Right cardiac atrium (tissue), 5 donors: Measurements from ENCODE around the gene ITPRIP. TPM values are rescaled to one million over a fixed set of nuclear protein-coding genes. Genes with fewer than 3 reads are reported as not detected.

Source experiments
- ATAC-seq, 2 donors: fragments of 200-7000 bp; cut with Tn5 transposase; one replicate each; pipeline versions ENCODE4 v1.8.0 to v1.9.1; 2020; ENCODE audit warnings: moderate library complexity in 2 of 2, mild to moderate bottlenecking in 1 of 2
- DNase-seq, 3 donors: peaks; one replicate each; pipeline ENCODE4 v3.0.0-alpha.2; 2020
- H3K27ac ChIP-seq: one replicate; pipeline ENCODE4 v1.5.1; 2013; ENCODE audit warnings: mild to moderate bottlenecking, low read length, control low read depth, moderate library complexity
- H3K27me3 ChIP-seq: one replicate; pipeline ENCODE4 v1.6.1; 2013; ENCODE audit not compliant: control insufficient read depth, insufficient read depth
- H3K4me1 ChIP-seq: one replicate; pipeline ENCODE4 v1.6.1; 2013; ENCODE audit warnings: low read length; ENCODE audit not compliant: control insufficient read depth, insufficient read depth
- H3K4me3 ChIP-seq: one replicate; pipeline ENCODE4 v1.5.1; 2013; ENCODE audit warnings: low read length, control low read depth
- H3K9me3 ChIP-seq: one replicate; pipeline ENCODE4 v1.6.1; 2013; ENCODE audit warnings: low read length; ENCODE audit not compliant: control insufficient read depth
- WGBS: extraction: QIAGEN DNeasy Blood & Tissue Kit; methylation state at CpG from one replicate; pipeline ENCODE4 v1.1.7; 2013; 5-methylcytosine and 5-hydroxymethylcytosine counted together
- intact Hi-C, 4 donors: fragments of 100-400 bp; cut with DNase I; formaldehyde crosslinking; loops; one replicate each; pipeline versions ENCODE4 v1.11.0 to v1.14.0; 2022 to 2023
- polyA plus RNA-seq: library from polyadenylated mRNA; stranded (reverse); fragments of 200-250 nt; gene quantifications from one replicate; pipeline ENCODE4 v1.2.3, GENCODE V29; 2013
- total RNA-seq, 4 donors: library from RNA; stranded (reverse); fragmentation: NEBNext Ultra II Directional; extraction: Animal tissue kit (Norgen Biotek cat#: 25700); gene quantifications; one replicate each; pipeline ENCODE4 v1.2.1, GENCODE V29; 2021
- donor health status: healthy with polysubstance abuse.
- donor health status: DM: no; HTN: yes; CAD: no.
- donor health status: DM: no; HTN: no; CAD: no.
- donor health status: DM: no; HTN: yes; CAD: no; lungs with severe emphysema.
- donor health status: DM: yes; HTN: yes; CAD: no.

The ITPRIP gene
- total and polyA plus RNA-seq, 5 donors = 29.1 to 83.3 (median 42.7) TPM

DNA sequence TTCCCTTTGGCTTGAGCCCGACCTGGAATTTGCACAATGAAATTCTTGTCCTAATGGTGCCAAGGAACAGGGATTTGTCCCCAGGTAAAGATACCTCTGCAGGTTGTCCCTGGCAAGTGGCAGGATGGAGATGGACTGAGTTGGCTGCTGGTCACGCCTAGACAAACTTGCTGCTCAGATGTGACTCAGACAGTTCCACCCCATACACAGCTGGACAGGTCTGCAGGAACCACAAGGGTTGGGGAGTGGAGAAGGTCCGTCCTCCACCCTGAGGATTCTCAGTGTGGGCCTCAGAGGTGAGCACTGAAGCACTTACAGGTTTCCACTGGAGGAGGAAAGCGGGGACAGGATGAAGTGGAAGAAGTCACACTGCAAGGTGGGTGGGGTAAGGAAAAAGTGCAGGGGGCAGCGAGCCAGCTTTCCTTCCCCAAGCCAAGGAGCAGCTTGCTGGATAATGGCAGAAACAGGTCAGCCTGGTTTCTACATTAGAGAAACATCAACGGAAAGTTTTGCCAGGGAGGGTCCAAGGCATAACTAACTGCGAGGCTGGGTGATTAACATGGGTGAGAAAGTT, 20.5 kb downstream of the ITPRIP start:
- Histone ChIP-seq H3K4me3 (no peak overlapping the region), H3K9me3 (no peaks in the 10 kb centered on the region), H3K27ac (peak overlapping the region; percentile 45), H3K27me3 (no peaks in the 10 kb centered on the region), H3K4me1 (peaks cover 50% of the 10 kb centered on the region)
- DNase-seq (peak in 1 of 3 donors; percentile 54), ATAC-seq (peak in 1 of 2 donors; percentile 5)
- intact Hi-C loops = no loop called here
- 68% methylated on average over 7 of the region's 7 CpGs for WGBS

GRCh38 chr10:104317269-104317710, 21.0 kb downstream of the ITPRIP start:
- WGBS = 30% methylated on average over 6 of the region's 6 CpGs

DNA sequence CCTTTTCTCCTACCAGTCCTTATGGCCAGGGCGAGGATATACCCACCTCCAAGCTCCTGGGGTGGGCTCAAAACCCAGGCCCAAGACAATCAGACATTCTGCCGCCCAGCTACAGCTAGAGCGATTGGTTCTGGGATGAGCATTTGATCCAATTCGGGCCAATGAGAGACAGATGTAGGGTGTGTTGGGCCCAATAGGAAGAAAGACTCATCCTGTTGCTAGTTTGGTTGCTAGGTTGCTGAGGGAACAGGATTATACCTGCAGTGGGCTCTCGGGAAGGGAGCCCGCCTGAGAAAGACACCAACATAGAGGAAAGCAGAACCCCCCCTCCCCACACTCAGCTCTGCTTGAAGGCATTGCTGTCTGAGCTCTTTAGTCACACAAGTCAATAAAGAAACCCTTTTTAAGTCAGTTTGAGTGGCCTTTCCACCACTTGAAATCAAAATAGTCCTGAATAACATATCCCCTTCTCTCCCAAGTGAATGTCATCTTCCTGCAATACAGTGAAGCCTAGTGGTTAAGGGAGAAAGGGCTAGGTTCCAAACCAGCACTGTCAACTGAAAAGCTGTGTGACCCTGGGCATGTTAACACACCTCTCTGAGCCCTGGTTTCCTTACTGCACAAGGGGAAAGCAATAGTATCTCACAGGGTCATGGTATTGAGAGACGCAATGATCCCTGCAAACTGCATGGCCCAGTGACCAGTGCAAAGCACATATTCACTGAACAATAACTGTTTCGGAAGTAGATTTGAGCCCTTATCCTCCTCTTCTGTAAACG, 21.8 kb downstream of the ITPRIP start:
- Histone ChIP-seq H3K4me3 (no peak overlapping the region), H3K4me1 (peaks cover 43% of the 10 kb centered on the region), H3K27me3 (no peaks in the 10 kb centered on the region), H3K9me3 (no peaks in the 10 kb centered on the region), H3K27ac (peak overlapping the region; percentile 11)
- WGBS = 85% methylated on average over 9 of the region's 9 CpGs
- ATAC-seq (no peak), DNase-seq (no peak)
- intact Hi-C loops = no loop called here

More at GRCh38 chr10:104317269-104317710, 21.0 kb downstream of the ITPRIP start:
- no peak overlapping the region for H3K4me3 ChIP-seq
- peak overlapping the region; percentile 45 for H3K27ac ChIP-seq
- peak in 1 of 3 donors; percentile 49 for DNase-seq
- no peak for ATAC-seq
- no peaks in the 10 kb centered on the region for H3K27me3 ChIP-seq
- H3K9me3 ChIP-seq = no peaks in the 10 kb centered on the region
- H3K4me1 ChIP-seq = peaks cover 50% of the 10 kb centered on the region
- intact Hi-C loops = no loop called here

- DNase-seq (no peak), ATAC-seq (no peak)
- 96% methylated on average over 22 of the region's 22 CpGs for WGBS
- no peaks in the 10 kb centered on the region for H3K9me3 ChIP-seq
- H3K27me3 ChIP-seq = no peaks in the 10 kb centered on the region
- H3K4me3 ChIP-seq = no peak overlapping the region
- peaks cover 42% of the 10 kb centered on the region for H3K4me1 ChIP-seq
- intact Hi-C loops = no loop called here
- H3K27ac ChIP-seq = no peak overlapping the region
Measured at GRCh38 chr10:104315486-104315921, 22.8 kb downstream of the ITPRIP start.

DNA sequence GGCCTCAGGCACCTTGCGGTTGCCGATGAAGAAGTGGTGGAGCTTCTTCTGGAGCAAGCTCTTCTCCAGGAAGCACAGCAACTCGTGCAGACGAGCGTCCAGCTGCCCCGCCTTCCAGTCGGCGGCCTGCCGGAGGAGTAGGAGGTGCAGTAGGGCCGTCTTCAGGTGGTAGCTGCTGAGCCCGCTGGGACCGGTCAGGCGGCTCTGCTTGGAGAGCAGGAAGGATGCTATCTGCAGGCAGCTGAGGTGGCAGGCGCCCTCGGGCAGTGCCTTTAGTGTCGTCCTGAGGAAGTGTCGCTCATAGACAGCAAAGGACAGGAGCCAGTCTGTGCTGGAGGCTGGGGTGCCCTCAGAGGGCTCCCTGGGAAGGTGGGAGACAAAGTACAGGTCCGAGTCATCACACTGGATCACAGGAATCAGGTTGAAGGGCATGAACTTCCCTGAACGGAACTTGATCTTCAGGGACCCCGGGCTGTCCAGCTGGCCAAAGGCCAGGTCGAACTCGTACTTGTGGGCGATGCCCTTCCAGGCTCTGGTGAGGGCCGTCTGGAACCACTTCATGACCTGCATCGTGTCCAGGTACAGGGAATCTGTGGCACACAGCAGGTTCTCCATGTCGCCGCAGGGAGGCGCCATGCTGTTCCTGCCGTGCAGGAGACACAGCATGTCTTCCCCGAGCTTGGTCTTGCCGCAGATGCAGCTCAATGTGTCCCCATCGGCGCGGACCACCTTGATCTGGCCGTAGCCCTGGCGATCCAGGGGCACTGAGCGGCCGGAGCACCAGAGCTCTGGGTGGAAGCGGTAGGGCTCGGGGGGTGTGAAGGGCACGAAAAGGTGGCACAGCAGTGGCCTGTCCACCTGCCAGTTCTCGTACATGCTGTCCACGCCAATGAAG, 23.4 kb downstream of the ITPRIP start:
- H3K9me3 ChIP-seq = no peaks in the 10 kb centered on the region
- no peaks in the 10 kb centered on the region for H3K27me3 ChIP-seq
- peaks cover 45% of the 10 kb centered on the region for H3K4me1 ChIP-seq
- intact Hi-C loops = loop anchor here in 1 of 4 donors (5.0 kb wide), 1 partner anchor 32 kb away; no protein-coding TSS in a partner anchor
- no peak overlapping the region for H3K27ac ChIP-seq
- 82% methylated on average over 43 of the region's 43 CpGs for WGBS
- DNase-seq (no peak), ATAC-seq (no peak)
- H3K4me3 ChIP-seq = no peak overlapping the region

DNA sequence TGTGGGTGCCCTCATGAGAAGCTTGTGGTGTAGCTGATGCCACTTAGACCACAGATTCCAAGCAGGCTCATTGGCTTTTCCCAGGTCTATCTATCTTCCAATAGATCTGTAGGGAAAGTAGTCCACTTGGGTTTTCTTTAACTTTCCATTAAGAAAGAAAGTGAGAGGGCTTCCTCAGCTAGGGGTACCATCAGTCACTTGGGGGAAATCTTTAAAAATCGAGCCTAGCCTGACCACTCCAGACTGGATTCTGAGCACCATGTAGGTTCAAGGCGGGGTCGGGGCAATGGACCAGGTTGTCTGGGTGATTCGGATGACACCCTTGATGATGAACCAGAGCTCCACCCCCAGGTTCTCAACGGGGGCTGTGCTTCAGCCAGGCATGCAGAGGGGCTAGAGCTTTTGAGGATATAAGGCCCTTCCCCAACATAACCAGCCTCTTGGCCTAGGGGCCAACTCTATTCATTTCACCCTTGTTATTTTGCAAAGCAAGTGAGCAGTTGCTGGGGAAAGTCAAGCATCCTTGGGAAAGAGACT, 27.0 kb downstream of the ITPRIP start:
- DNase-seq (no peak), ATAC-seq (no peak)
- peaks cover 24% of the 10 kb centered on the region for H3K4me1 ChIP-seq
- 81% methylated on average over 5 of the region's 5 CpGs for WGBS
- intact Hi-C loops = loop anchor here in 1 of 4 donors (5.0 kb wide), 1 partner anchor 36 kb away; no protein-coding TSS in a partner anchor
- H3K27ac ChIP-seq = peak overlapping the region; percentile 89
- no peaks in the 10 kb centered on the region for H3K9me3 ChIP-seq
- H3K4me3 ChIP-seq = no peak overlapping the region
- H3K27me3 ChIP-seq = no peaks in the 10 kb centered on the region

GRCh38 chr10:104309980-104310978, 28.0 kb downstream of the ITPRIP start:
- intact Hi-C loops = loop anchor here in 2 of 4 donors (5.0 kb wide), 1 partner anchor 37 kb away; no protein-coding TSS in a partner anchor
- H3K27ac ChIP-seq = peak overlapping the region; percentile 89
- H3K9me3 ChIP-seq = no peaks in the 10 kb centered on the region
- no peaks in the 10 kb centered on the region for H3K27me3 ChIP-seq
- H3K4me1 ChIP-seq = peaks cover 28% of the 10 kb centered on the region
- 47% methylated on average over 15 of the region's 15 CpGs for WGBS
- ATAC-seq (peak; percentile 88 to 90), DNase-seq (peak; percentile 87 to 90 (median 90))
- H3K4me3 ChIP-seq = no peak overlapping the region

DNA sequence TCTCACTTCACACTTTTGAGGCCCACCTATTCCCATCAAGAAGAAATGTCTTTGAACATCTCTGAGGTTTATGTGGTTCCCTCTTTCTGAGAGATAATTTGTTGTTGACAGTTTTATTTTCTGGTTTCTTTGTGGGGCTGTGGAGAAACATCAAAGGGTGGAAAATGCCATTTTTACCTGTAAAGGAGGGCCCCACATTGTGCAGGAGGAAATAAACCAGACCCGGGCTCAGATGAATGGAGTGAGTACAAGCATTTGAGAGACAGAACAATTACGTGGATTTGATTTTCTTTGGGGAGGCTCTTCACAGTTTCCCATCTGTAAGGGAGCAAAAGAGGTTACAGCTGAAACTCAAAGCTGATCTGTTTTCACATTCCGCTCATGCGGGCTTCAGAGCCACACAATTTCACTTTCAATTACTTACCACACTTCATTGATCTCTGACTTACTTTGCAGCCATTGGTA, 29.8 kb downstream of the ITPRIP start:
- DNase-seq (no peak), ATAC-seq (no peak)
- Histone ChIP-seq H3K27me3 (no peaks in the 10 kb centered on the region), H3K9me3 (no peaks in the 10 kb centered on the region), H3K4me1 (peaks cover 34% of the 10 kb centered on the region), H3K4me3 (no peak overlapping the region), H3K27ac (peak overlapping the region; percentile 12)
- 75% methylated on average over 4 of the region's 4 CpGs for WGBS
- intact Hi-C loops = loop anchor here in 1 of 4 donors (5.0 kb wide), 1 partner anchor 39 kb away; no protein-coding TSS in a partner anchor

DNA sequence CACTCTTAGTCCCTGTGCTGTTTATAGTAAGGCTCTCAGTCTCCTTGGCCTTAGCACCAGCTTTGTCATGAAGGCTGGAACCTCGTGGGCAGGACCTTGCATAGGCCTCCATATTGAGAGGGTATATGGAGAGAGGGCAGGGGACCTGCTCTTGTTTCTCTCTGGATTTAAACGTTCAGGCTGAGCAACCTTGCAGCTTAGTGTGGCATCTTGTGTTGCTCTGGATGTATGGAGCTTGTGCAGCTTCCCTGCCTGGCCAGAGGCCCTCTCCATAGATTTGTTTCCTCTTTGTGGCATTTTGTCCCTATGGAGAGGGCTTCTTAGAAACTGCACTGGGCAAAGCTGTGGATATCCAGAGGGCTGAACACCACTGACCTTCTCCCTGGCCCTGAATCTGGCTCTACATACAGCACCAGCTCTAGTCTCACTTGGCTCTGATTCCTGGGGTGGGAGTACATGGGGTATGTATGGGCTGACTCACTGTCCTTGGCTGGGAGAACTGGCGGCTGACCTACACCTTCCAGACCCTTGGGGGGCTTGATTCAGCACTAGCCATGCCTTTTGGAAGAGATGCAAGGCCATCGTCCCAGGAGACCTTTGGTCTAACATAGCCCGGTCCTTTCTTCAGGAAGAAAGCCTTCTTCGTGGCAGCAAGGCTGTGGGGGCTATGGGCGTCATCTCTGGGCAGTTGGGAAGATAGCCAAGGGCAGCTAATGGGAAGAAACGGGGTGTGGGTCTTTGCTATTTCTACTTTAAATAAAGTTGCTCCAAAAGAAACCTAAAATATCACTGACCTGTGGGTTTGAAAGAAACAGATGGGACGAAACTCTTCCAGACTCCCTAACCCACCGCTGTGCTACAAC, 30.5 kb downstream of the ITPRIP start:
- Histone ChIP-seq H3K27me3 (no peaks in the 10 kb centered on the region), H3K9me3 (no peaks in the 10 kb centered on the region), H3K4me1 (peaks cover 33% of the 10 kb centered on the region), H3K27ac (peak overlapping the region; percentile 77), H3K4me3 (no peak overlapping the region)
- WGBS = 62% methylated on average over 10 of the region's 10 CpGs
- intact Hi-C loops = loop anchor here in 1 of 4 donors (5.0 kb wide), 1 partner anchor 39 kb away; no protein-coding TSS in a partner anchor
- ATAC-seq = peak in 1 of 2 donors; percentile 3
- DNase-seq = no peak
